GM19455 (cell line): ENCODE data around the gene CEACAM6.
"Not testable (repeated sequence)": the region's sequence is repeated elsewhere in the genome, so short reads cannot be mapped to it uniquely, and the experiment has no call there.

Experiments used
- ATAC-seq: cut with Tn5 transposase; IDR thresholded peaks from one replicate; pipeline ENCODE4 v1.9.1; 2021; ENCODE audit not compliant: unreplicated experiment

The CEACAM6 gene

GRCh38 chr19:41755328-41755913 lies at the start of gene CEACAM6:
Gene CEACAM6, plus strand, starts transcription at chr19:41755530. Its CDS starts 109 bp downstream, at chr19:41755639.
- ATAC-seq: no peak

GRCh38 chr19:41706741-41707501 lies 48.4 kb upstream of the CEACAM6 start:
- no peak for ATAC-seq

GRCh38 chr19:41707502-41707812 lies 47.9 kb upstream of the CEACAM6 start:
- ATAC-seq: no peak

GRCh38 chr19:41707871-41708371 lies 47.4 kb upstream of the CEACAM6 start:
- no peak for ATAC-seq

- no peak for ATAC-seq
Measured at GRCh38 chr19:41708481-41708880, 46.8 kb upstream of the CEACAM6 start, which contains the start of gene CEACAM5. Gene CEACAM5, plus strand, starts transcription at chr19:41708626. Its CDS starts 106 bp downstream, at chr19:41708732.

- ATAC-seq: not testable (repeated sequence)
Measured at GRCh38 chr19:41709516-41709915, 45.8 kb upstream of the CEACAM6 start.

- no peak for ATAC-seq
Measured at GRCh38 chr19:41709951-41710645, 45.2 kb upstream of the CEACAM6 start.

GRCh38 chr19:41711376-41712261 lies 43.7 kb upstream of the CEACAM6 start:
- ATAC-seq: no peak

- ATAC-seq: no peak
Measured at GRCh38 chr19:41714598-41714997, 40.7 kb upstream of the CEACAM6 start.

GRCh38 chr19:41718761-41719160 lies 36.6 kb upstream of the CEACAM6 start:
- ATAC-seq: no peak

- ATAC-seq: no peak
Measured at GRCh38 chr19:41720103-41720502, 35.2 kb upstream of the CEACAM6 start.

GRCh38 chr19:41726493-41726892 lies 28.8 kb upstream of the CEACAM6 start:
- ATAC-seq: no peak

GRCh38 chr19:41734156-41734555 lies 21.2 kb upstream of the CEACAM6 start:
- no peak for ATAC-seq

- no peak for ATAC-seq
Measured at GRCh38 chr19:41734585-41734984, 20.7 kb upstream of the CEACAM6 start.

GRCh38 chr19:41735071-41735600 lies 20.2 kb upstream of the CEACAM6 start:
- no peak for ATAC-seq

GRCh38 chr19:41739361-41739760 lies 16.0 kb upstream of the CEACAM6 start:
- ATAC-seq: no peak

GRCh38 chr19:41740415-41741243 lies 14.7 kb upstream of the CEACAM6 start:
- no peak for ATAC-seq

GRCh38 chr19:41741244-41741554 lies 14.1 kb upstream of the CEACAM6 start:
- no peak for ATAC-seq

GRCh38 chr19:41744850-41745249 lies 10.5 kb upstream of the CEACAM6 start:
- no peak for ATAC-seq

- ATAC-seq: no peak
Measured at GRCh38 chr19:41745756-41746155, 9.6 kb upstream of the CEACAM6 start.
